H1 (cell line): ENCODE results near the gene AP2A1. TPM values are rescaled to one million over a fixed set of nuclear protein-coding genes. Genes with fewer than 3 reads are reported as not detected.

ENCODE experiments used
- CEBPB ChIP-seq: IDR thresholded peaks from 2 replicates; pipeline ENCODE4 v1.6.1; 2012; ENCODE audit warnings: low read depth, low read length
- EGR1 ChIP-seq: IDR thresholded peaks from 2 replicates; pipeline ENCODE4 v1.6.1; 2011; ENCODE audit warnings: low read depth, low read length, borderline replicate concordance
- GTF2F1 ChIP-seq: IDR thresholded peaks from 2 replicates; pipeline ENCODE4 v1.6.1; 2012; ENCODE audit warnings: low read depth, low read length, improper control_type of control experiment, borderline replicate concordance
- HDAC6 ChIP-seq: IDR thresholded peaks from one replicate; pipeline ENCODE4 v1.7.1; 2012; ENCODE audit warnings: low read depth, mild to moderate bottlenecking, inconsistent platforms, low read length, moderate library complexity
- JUN ChIP-seq: IDR thresholded peaks from 2 replicates; pipeline ENCODE4 v1.6.1; 2011; ENCODE audit warnings: low read depth, mild to moderate bottlenecking, improper control_type of control experiment, low read length
- NANOG ChIP-seq: IDR thresholded peaks from 2 replicates; pipeline ENCODE4 v1.6.1; 2011; ENCODE audit warnings: low read length, low read depth, mild to moderate bottlenecking, inconsistent platforms; ENCODE audit not compliant: insufficient read depth, poor library complexity, severe bottlenecking
- RBBP5 ChIP-seq: IDR thresholded peaks from 2 replicates; pipeline ENCODE4 v1.7.1; 2012; ENCODE audit warnings: low read depth, mild to moderate bottlenecking, inconsistent platforms, low read length, moderate library complexity, borderline replicate concordance
- SP4 ChIP-seq: IDR thresholded peaks from 2 replicates; pipeline ENCODE4 v1.6.1; 2012; ENCODE audit warnings: low read length, inconsistent platforms
- TBP ChIP-seq: IDR thresholded peaks from 2 replicates; pipeline ENCODE4 v1.6.1; 2011; ENCODE audit warnings: low read depth, low read length, improper control_type of control experiment
- ZNF274 ChIP-seq: IDR thresholded peaks from 2 replicates; pipeline ENCODE4 v1.7.0; 2012; ENCODE audit warnings: low read length, borderline replicate concordance; ENCODE audit errors: extremely low read depth
- polyA plus RNA-seq, 7 experiments: library from polyadenylated mRNA; depleted of rRNA in 3 of 7; stranded (reverse) in 5 of 7; unstranded in 2 of 7; fragments of >200 nt in 5 of 7; fragments of 200-250 nt in 2 of 7; gene quantifications; 1 replicate in 5 of 7; 2 replicates in 1 of 7; 4 replicates in 1 of 7; pipeline versions ENCODE4 v1.2.1 to v1.2.3, GENCODE V29; 2011 to 2013; ENCODE audit warnings: missing spikeins in 2 of 7, mixed read lengths in 2 of 7
- total RNA-seq: library from RNA; stranded (reverse); fragmentation: NEBNext Ultra II Directional; extraction: Animal tissue kit (Norgen Biotek cat#: 25700); gene quantifications from 2 replicates; pipeline ENCODE4 v1.2.1, GENCODE V29; 2021
- TF ChIP-seq, protein P1 (sequence below): fragments of 300-600 bp; sonication (generic); IDR thresholded peaks from 2 replicates; pipeline ENCODE4 v1.7.1; 2012; ENCODE audit warnings: low read length, moderate library complexity, mild to moderate bottlenecking, inconsistent platforms; ENCODE audit not compliant: insufficient replicate concordance

Gene AP2A1
- total and polyA plus RNA-seq, 2 of the 8 experiments (the other 6 are each of a cell fraction or from before 2014, with no cell fraction given): 105 to 106 TPM

DNA sequence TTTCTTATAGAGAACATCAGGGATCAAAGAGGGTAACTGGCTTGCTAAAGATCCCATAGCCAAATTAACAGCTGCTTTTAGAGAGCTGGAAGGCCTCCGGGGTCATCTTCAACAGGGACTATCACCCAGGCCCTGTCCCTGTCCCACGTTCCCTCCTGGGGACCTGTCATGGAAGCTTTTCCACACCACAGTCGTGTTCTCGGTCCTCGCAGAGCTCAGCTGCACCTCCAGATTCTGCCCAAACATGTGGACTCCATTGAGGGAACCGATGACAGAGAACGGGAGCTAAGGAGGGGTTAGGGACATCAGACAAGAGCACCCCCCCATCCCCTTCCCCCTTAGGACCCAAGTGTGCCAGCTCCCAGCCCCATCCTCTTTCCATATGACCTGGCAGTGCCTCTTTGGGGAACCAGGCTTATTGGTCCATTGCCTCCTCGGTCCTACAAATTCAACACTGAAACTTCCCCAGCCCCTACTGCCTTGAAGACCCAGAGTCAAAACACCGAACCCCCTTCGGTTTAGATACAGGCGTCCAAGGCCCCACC, 45.7 kb downstream of the AP2A1 start (continued):
- TF ChIP-seq, protein P1, sequence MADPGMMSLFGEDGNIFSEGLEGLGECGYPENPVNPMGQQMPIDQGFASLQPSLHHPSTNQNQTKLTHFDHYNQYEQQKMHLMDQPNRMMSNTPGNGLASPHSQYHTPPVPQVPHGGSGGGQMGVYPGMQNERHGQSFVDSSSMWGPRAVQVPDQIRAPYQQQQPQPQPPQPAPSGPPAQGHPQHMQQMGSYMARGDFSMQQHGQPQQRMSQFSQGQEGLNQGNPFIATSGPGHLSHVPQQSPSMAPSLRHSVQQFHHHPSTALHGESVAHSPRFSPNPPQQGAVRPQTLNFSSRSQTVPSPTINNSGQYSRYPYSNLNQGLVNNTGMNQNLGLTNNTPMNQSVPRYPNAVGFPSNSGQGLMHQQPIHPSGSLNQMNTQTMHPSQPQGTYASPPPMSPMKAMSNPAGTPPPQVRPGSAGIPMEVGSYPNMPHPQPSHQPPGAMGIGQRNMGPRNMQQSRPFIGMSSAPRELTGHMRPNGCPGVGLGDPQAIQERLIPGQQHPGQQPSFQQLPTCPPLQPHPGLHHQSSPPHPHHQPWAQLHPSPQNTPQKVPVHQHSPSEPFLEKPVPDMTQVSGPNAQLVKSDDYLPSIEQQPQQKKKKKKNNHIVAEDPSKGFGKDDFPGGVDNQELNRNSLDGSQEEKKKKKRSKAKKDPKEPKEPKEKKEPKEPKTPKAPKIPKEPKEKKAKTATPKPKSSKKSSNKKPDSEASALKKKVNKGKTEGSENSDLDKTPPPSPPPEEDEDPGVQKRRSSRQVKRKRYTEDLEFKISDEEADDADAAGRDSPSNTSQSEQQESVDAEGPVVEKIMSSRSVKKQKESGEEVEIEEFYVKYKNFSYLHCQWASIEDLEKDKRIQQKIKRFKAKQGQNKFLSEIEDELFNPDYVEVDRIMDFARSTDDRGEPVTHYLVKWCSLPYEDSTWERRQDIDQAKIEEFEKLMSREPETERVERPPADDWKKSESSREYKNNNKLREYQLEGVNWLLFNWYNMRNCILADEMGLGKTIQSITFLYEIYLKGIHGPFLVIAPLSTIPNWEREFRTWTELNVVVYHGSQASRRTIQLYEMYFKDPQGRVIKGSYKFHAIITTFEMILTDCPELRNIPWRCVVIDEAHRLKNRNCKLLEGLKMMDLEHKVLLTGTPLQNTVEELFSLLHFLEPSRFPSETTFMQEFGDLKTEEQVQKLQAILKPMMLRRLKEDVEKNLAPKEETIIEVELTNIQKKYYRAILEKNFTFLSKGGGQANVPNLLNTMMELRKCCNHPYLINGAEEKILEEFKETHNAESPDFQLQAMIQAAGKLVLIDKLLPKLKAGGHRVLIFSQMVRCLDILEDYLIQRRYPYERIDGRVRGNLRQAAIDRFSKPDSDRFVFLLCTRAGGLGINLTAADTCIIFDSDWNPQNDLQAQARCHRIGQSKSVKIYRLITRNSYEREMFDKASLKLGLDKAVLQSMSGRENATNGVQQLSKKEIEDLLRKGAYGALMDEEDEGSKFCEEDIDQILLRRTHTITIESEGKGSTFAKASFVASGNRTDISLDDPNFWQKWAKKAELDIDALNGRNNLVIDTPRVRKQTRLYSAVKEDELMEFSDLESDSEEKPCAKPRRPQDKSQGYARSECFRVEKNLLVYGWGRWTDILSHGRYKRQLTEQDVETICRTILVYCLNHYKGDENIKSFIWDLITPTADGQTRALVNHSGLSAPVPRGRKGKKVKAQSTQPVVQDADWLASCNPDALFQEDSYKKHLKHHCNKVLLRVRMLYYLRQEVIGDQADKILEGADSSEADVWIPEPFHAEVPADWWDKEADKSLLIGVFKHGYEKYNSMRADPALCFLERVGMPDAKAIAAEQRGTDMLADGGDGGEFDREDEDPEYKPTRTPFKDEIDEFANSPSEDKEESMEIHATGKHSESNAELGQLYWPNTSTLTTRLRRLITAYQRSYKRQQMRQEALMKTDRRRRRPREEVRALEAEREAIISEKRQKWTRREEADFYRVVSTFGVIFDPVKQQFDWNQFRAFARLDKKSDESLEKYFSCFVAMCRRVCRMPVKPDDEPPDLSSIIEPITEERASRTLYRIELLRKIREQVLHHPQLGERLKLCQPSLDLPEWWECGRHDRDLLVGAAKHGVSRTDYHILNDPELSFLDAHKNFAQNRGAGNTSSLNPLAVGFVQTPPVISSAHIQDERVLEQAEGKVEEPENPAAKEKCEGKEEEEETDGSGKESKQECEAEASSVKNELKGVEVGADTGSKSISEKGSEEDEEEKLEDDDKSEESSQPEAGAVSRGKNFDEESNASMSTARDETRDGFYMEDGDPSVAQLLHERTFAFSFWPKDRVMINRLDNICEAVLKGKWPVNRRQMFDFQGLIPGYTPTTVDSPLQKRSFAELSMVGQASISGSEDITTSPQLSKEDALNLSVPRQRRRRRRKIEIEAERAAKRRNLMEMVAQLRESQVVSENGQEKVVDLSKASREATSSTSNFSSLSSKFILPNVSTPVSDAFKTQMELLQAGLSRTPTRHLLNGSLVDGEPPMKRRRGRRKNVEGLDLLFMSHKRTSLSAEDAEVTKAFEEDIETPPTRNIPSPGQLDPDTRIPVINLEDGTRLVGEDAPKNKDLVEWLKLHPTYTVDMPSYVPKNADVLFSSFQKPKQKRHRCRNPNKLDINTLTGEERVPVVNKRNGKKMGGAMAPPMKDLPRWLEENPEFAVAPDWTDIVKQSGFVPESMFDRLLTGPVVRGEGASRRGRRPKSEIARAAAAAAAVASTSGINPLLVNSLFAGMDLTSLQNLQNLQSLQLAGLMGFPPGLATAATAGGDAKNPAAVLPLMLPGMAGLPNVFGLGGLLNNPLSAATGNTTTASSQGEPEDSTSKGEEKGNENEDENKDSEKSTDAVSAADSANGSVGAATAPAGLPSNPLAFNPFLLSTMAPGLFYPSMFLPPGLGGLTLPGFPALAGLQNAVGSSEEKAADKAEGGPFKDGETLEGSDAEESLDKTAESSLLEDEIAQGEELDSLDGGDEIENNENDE: no peak
- TF ChIP-seq CEBPB (no peak), HDAC6 (no peak), GTF2F1 (no peak), NANOG (no peak), EGR1 (no peak), RBBP5 (no peak), JUN (no peak), ZNF274 (no peak), SP4 (no peak), TBP (no peak)
- TF ChIP-seq, all 59 proteins: peak for 0
